H4 (cell line): ENCODE data around the gene TIMM23. TPM values are rescaled to one million over a fixed set of nuclear protein-coding genes. Genes with fewer than 3 reads are reported as not detected.
"Not testable (repeated sequence)": the region's sequence is repeated elsewhere in the genome, so short reads cannot be mapped to it uniquely, and the experiment has no call there.

ENCODE experiments used
- DNase-seq: peaks from one replicate; pipeline ENCODE4 v3.0.0-alpha.2; 2015; ENCODE audit warnings: low spot score
- total RNA-seq: library from RNA; depleted of rRNA; stranded (reverse); fragments of >200 nt; shearing (Covaris generic); gene quantifications from 2 replicates; pipeline ENCODE4 v1.2.3, GENCODE V29; 2014; rRNA removed

Gene TIMM23, protein sequence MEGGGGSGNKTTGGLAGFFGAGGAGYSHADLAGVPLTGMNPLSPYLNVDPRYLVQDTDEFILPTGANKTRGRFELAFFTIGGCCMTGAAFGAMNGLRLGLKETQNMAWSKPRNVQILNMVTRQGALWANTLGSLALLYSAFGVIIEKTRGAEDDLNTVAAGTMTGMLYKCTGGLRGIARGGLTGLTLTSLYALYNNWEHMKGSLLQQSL
- total RNA-seq = 138 and 155 TPM in 2 replicates

GRCh38 chr10:45972106-45972812, at the start of gene TIMM23:
Gene TIMM23 (plus strand): TSS chr10:45972489. CDS start chr10:45972625, 136 bp downstream.
- peak; percentile 76 for DNase-seq

DNA sequence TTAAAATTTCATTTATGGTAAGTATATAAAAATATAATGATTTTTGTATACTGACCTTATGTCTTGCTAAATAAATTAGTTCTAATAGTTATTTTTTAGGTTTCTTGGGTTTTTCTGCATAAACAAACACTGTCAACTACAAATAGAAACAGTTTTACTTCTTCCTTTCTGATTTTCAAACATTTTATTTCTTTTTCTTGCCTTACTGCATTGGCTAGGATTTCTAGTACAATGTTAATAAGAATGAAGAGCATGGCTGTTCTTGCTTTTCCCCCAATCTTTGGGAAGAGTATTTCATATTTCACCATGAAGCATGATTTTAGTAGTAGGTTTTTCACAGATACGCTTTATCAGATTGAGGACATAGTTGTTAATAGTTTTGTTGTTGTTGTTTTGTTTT, 45.5 kb upstream of the TIMM23 start:
- not testable (repeated sequence) for DNase-seq

GRCh38 chr10:45931305-45931704, 41.0 kb upstream of the TIMM23 start:
- DNase-seq = not testable (repeated sequence)

DNA sequence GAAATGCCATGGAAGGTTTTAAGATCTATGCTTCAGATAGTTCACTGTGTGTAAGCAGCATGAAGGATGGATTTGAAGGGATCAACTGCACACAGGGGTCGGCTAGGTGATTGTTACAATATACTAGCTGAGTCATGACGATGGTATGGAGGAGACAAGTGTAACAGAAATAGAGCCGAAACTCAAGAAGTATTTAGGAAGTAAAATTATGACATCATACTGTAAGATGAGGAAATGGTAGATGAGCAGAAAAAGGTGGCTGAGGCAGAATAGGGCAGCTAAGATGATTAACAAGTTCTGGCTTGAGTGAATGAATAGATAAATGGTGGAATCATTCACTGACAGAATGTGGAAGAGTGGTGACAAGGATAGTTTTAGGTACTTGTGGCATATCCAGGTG, 37.5 kb upstream of the TIMM23 start:
- not testable (repeated sequence) for DNase-seq

DNA sequence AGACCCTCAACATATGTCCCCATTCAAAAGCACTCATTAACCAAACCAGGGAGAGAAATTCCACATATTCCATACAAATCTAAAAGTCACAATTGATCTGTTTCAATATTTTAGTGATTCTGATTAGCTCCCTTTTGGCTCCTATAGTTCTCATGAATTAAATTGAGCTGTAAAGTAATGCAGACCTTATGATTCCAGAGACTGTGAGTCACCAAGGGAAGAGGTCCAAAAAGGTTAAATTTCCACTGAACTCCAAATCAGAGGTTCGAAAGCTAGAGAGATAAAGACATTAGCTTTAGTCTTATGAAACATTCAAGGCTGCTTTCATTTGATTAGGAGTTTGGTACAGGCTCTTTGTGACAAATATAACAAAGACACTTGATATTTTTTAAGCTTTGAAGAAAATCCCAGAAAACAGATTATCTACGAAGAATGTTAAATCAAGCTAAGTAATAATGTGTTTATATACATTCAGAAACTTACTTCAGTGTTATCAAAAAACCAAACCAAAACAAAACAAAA, 33.1 kb upstream of the TIMM23 start:
- DNase-seq = not testable (repeated sequence)

- not testable (repeated sequence) for DNase-seq
These were observed 31.1 kb upstream of the TIMM23 start for GRCh38 chr10:45941196-45941595.

GRCh38 chr10:45945476-45945875, 26.8 kb upstream of the TIMM23 start:
- DNase-seq = not testable (repeated sequence)

DNA sequence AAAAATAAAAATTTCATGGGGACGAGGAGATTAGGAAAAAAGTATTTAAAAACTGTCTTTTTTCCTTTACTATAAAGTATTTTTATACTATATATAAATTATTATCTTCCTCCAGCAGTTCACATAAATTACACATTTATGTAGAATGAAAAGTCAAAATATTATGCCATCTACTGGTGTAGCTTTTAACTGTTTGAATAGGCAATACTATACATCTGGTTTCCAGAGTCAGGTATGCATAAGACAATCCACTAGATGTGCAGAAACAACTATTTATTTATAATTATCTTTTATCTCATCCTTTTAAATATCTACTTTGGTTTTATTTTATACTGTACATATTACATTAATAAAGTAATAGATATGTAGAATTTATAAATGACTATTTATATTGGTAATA, 24.9 kb upstream of the TIMM23 start:
- DNase-seq = not testable (repeated sequence)

DNA sequence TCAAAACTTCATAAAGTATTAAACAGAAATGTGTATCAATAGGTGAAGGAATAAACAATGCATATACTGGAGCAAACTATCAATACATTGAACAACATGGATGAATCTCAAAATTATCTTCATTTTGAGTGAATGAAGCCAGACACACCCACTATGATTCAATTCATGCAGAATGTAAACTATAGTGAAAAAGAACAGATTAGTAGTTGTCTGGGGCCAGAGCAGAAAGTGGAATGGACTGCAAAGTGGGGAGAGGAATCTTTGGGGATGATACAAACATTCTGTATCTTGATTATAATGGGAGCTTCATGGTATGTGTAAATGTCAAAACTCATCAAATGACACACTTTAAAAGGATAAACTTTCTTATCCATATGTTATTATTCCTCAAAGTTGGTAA, 23.5 kb upstream of the TIMM23 start:
- DNase-seq = not testable (repeated sequence)

GRCh38 chr10:45954367-45954766, 17.9 kb upstream of the TIMM23 start:
- not testable (repeated sequence) for DNase-seq

- not testable (repeated sequence) for DNase-seq
These were observed 15.7 kb upstream of the TIMM23 start for GRCh38 chr10:45956634-45957033.

DNA sequence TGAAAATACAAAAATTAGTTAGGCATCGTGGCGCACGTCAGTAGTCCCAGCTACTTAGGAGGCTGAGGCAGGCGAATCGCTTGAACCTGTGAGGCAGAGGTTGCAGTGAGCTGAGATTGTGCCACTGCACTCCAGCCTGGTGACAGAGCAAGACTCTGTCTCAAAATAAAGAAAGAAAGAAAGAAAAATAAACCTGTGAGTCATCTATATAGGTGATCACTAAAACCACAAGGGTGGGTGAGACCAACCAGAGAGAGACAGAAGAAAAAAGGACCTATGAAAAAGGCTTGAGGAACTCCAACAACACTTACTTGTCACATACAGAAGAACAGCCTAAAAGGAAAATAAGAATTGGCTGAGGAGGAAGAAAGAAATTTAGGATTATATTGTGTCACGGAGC, 14.4 kb upstream of the TIMM23 start:
- not testable (repeated sequence) for DNase-seq

- not testable (repeated sequence) for DNase-seq
These were observed 9.4 kb upstream of the TIMM23 start for GRCh38 chr10:45962686-45963452.

- DNase-seq = not testable (repeated sequence)
These were observed 1.3 kb upstream of the TIMM23 start for GRCh38 chr10:45971019-45971418.

- not testable (repeated sequence) for DNase-seq
These were observed 565 bp upstream of the TIMM23 start for GRCh38 chr10:45971742-45972105.

- DNase-seq = not testable (repeated sequence)
These were observed 502 bp downstream of the TIMM23 start for GRCh38 chr10:45972813-45973169.

DNA sequence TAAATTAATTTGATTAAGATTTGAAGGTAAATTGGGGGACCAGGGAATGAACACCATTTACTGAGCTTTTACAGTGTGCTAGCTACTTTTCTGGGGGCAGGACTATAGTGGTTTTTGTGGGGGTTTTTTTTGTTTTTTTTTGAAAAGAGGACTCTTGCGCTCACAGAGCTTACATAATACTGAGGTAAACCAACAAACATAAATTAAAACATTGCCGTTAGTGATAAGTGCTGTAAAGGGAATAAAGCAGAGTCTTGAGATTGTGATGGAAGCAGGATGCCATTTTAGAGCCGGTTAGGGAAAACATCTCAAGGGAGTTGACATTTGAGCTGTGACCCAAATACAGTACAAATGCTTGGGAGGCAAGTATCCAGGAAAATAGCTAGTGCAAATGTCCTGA, 1.8 kb downstream of the TIMM23 start:
- DNase-seq = not testable (repeated sequence)

- DNase-seq = not testable (repeated sequence)
These were observed 6.3 kb downstream of the TIMM23 start for GRCh38 chr10:45978554-45978953.

- not testable (repeated sequence) for DNase-seq
These were observed 9.1 kb downstream of the TIMM23 start for GRCh38 chr10:45981367-45981766.

DNA sequence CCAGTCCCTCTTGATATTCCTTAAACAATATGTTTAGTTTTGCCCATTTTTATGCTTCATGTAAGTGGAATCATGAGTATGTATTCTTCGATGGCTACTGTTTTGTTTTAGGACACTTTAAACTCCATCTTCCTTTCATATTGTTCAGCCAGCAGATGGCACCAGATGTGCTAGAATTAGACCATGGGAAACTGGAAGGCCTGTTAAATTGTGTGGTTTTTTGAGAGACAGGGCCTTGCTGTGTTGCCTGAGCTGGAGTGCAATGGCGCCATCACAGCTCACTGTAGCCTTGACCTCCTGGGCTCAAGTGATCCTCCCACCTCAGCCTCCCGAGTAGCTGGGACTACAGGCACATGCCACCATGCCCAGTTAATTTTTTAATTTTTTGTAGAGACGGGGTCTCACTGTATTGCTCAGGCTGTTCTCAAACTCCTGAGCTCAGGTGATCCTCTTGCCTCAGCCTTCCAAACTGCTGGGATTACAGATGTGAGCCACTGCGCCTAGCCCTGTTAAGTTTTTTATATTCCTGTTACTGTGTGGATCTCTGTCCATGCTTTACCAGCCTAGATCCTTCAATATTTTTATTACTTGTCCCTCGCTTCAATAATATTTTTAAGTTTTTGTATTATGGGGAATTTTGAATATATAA, 11.4 kb downstream of the TIMM23 start:
- DNase-seq = peak; percentile 44

GRCh38 chr10:45984473-45984872, 12.2 kb downstream of the TIMM23 start:
- DNase-seq = not testable (repeated sequence)

DNA sequence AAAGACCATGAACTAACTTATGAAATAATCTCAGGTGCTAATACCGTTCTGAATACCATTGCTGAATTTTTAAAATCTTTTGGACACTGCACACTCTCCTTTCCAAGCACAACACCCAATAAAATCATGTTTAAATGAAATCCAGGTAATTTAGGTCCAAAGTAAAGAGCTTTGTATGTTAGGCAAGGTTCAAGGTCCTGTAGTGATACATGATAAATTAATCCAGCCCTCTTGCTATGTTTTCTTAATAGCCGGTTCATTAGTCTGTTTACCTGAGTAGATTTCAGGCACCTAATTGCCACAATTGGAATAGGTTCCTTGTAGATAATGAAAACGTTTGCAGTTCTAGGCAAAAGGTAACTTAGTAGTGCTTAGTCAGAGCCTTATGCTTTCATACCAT, 13.3 kb downstream of the TIMM23 start:
- not testable (repeated sequence) for DNase-seq
